Measurements from ENCODE around the gene BACE2. TPM values are rescaled to one million over a fixed set of nuclear protein-coding genes. Genes with fewer than 3 reads are reported as not detected.

The BACE2 gene
- total and polyA plus RNA-seq, 2 of the 4 experiments (the other 2 are of a cell fraction) = 17.0 to 35.5 TPM

DNA sequence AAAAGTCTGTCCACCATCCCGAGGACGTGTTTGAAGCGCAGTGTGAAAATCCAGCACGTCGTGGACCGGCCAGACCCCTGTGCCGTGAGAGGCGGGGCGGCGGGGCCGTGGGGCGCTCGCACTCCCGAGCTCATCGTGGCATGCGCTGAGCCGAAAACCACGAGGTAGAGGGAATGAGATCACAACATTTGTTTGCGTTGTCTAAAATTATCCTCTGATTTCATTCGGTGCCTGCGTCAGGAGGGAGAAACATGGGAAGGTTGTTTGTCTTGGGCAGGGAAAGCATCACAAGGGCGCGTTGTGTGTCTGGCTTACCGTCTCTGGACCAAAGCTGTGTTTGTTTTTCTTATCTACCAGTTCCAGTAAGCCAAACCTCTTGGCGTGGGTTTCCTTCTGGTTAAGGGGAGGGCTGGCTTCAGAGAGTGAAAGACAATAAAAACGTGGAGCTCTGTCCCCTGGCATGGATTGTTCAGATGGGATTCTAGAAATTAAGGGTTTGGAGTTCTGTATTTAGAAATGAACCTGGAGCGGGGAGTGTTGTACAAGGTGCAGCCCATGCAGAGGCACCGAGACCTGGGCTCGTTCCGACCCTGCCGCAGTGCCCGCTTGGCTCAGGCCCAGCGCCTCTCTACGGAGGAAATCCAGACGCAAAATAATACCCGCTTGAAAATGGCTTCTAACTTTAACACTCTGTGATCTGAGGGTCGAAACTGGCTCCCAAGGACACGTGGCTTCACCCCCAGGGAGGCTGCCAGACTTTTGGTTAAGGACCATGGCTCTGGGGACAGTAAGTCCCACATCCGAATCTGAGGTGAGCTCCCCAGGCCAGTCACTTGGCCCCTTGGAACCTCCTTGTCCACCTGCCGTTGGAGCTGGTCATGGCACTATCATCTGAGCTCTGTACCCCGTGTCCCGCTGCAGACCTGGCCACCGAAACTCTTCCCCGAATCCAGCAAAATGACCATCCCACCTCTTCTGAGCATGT, 79.9 kb downstream of the BACE2 start:
- Histone ChIP-seq H3K56ac (ENCODE audit: extremely low read depth, insufficient read depth, low read length) (no peak overlapping the region), H2AK9ac (replicated peaks; ENCODE audit: low read depth, low read length, poor library complexity) (peak overlapping the region; percentile 19), H3K79me1 (ENCODE audit: low read depth in 1 of 2, low read length in 2 of 2) (no peaks in the 10 kb centered on the region; a peak in 1 of 4 replicates), H4K5ac (ENCODE audit: low read depth, low read length) (no peak overlapping the region), H3K4me3 (ENCODE audit: insufficient read depth, low read depth, low read length) (no peak overlapping the region), H3K9me3 (ENCODE audit: control insufficient read depth, insufficient read depth, low read length) (no peaks in the 10 kb centered on the region), H3K27ac (ENCODE audit: insufficient read depth, low read length) (no peak overlapping the region), H3K4ac (ENCODE audit: low read depth, low read length) (no peak overlapping the region), H2AFZ (replicated peaks; ENCODE audit: low read length, poor library complexity) (peak overlapping the region; percentile 8), H2BK5ac (ENCODE audit: low read depth, low read length, poor library complexity, severe bottlenecking) (no peak overlapping the region), H3K27me3 (ENCODE audit: control insufficient read depth, insufficient read depth, low read length) (no peaks in the 10 kb centered on the region), H3K9ac (ENCODE audit: low read depth, low read length) (no peak overlapping the region), H3K14ac (replicated peaks; ENCODE audit: low read depth, low read length) (no peak overlapping the region), H2BK120ac (ENCODE audit: low read depth, low read length) (no peak overlapping the region), H3K23ac (ENCODE audit: low read depth, low read length) (no peak overlapping the region), H3K4me1 (ENCODE audit: control insufficient read depth, insufficient read depth, low read length) (peaks cover 15% of the 10 kb centered on the region), H3K36me3 (ENCODE audit: control insufficient read depth, insufficient read depth, low read length) (peaks cover 1% of the 10 kb centered on the region; the same call in 1 of the 2 replicates), H3K18ac (ENCODE audit: low read depth, low read length) (no peak overlapping the region), H2BK15ac (ENCODE audit: low read depth, low read length) (no peak overlapping the region), H4K91ac (ENCODE audit: insufficient read depth, low read depth, low read length) (no peak overlapping the region), H2AK5ac (ENCODE audit: low read depth, low read length) (no peak overlapping the region), H3K9me1 (ENCODE audit: insufficient read depth, low read length) (peaks cover 18% of the 10 kb centered on the region), H3K4me2 (ENCODE audit: low read depth, low read length) (no peak overlapping the region), H4K8ac (ENCODE audit: low read depth in 2 of 2, low read length in 2 of 2) (no peak overlapping the region), H2BK20ac (ENCODE audit: low read depth, low read length) (no peak overlapping the region), H4K20me1 (ENCODE audit: insufficient read depth, low read length) (no peaks in the 10 kb centered on the region)
- WGBS, 2 experiments (ENCODE audit: extremely low coverage in 2 of 2, insufficient read length in 1 of 2) = 96% methylated on average over 33 of the region's 44 CpGs; no CpG with 5 or more reads in 1 of the 2 experiments
- ChIA-PET POLR2A (ENCODE audit: unreplicated experiment) (no interaction called here), CTCF (interaction anchor here (1.4 kb wide), 1 partner anchor 26 kb away, joined by 3 read pairs; no protein-coding TSS in a partner anchor)
- intact Hi-C loops (cut with micrococcal nuclease) (no loop called here), in situ Hi-C loops (cut with MboI; ENCODE audit: low sequenced_read_pairs) (no loop called here), dilution Hi-C loops (cut with HindIII; ENCODE audit: low sequenced_read_pairs, unreplicated experiment) (no loop called here)
- BruUV-seq (replicated peaks) = no TSS peak
- DNase-seq = peak; percentile 76
- no peak for ATAC-seq (ENCODE audit: low read depth)
- TF ChIP-seq RAD21 (IDR thresholded peaks at IDR 0.05; ENCODE audit: low read length) = no peak
- TF ChIP-seq MAFK (IDR thresholded peaks at IDR 0.05; ENCODE audit: low read depth, low read length) = no peak
- TF ChIP-seq SMC3 (IDR thresholded peaks at IDR 0.05; ENCODE audit: low read depth, low read length) = no peak
- TF ChIP-seq MXI1 (IDR thresholded peaks at IDR 0.05; ENCODE audit: borderline replicate concordance, low read depth, low read length) = no peak
- TF ChIP-seq RFX5 (IDR thresholded peaks at IDR 0.05; ENCODE audit: low read depth, low read length) = no peak
- TF ChIP-seq, protein P1, sequence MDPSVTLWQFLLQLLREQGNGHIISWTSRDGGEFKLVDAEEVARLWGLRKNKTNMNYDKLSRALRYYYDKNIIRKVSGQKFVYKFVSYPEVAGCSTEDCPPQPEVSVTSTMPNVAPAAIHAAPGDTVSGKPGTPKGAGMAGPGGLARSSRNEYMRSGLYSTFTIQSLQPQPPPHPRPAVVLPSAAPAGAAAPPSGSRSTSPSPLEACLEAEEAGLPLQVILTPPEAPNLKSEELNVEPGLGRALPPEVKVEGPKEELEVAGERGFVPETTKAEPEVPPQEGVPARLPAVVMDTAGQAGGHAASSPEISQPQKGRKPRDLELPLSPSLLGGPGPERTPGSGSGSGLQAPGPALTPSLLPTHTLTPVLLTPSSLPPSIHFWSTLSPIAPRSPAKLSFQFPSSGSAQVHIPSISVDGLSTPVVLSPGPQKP (IDR thresholded peaks at IDR 0.05; ENCODE audit: borderline replicate concordance, low read depth, low read length) = no peak
- TF ChIP-seq BHLHE40 (IDR thresholded peaks at IDR 0.05; ENCODE audit: low read depth, low read length) = no peak
- TF ChIP-seq, protein P2, sequence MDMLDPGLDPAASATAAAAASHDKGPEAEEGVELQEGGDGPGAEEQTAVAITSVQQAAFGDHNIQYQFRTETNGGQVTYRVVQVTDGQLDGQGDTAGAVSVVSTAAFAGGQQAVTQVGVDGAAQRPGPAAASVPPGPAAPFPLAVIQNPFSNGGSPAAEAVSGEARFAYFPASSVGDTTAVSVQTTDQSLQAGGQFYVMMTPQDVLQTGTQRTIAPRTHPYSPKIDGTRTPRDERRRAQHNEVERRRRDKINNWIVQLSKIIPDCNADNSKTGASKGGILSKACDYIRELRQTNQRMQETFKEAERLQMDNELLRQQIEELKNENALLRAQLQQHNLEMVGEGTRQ (IDR thresholded peaks at IDR 0.05; ENCODE audit: low read depth, low read length) = no peak
- TF ChIP-seq, protein P3, sequence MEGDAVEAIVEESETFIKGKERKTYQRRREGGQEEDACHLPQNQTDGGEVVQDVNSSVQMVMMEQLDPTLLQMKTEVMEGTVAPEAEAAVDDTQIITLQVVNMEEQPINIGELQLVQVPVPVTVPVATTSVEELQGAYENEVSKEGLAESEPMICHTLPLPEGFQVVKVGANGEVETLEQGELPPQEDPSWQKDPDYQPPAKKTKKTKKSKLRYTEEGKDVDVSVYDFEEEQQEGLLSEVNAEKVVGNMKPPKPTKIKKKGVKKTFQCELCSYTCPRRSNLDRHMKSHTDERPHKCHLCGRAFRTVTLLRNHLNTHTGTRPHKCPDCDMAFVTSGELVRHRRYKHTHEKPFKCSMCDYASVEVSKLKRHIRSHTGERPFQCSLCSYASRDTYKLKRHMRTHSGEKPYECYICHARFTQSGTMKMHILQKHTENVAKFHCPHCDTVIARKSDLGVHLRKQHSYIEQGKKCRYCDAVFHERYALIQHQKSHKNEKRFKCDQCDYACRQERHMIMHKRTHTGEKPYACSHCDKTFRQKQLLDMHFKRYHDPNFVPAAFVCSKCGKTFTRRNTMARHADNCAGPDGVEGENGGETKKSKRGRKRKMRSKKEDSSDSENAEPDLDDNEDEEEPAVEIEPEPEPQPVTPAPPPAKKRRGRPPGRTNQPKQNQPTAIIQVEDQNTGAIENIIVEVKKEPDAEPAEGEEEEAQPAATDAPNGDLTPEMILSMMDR (conservative IDR thresholded peaks at IDR 0.05; ENCODE audit: low read depth, low read length) = no peak
- TF ChIP-seq NFE2L2 (IDR thresholded peaks at IDR 0.05; ENCODE audit: low read depth, low read length) = no peak
- no peak for TF ChIP-seq RCOR1 (IDR thresholded peaks at IDR 0.05; ENCODE audit: insufficient replicate concordance, low read length)
- TF ChIP-seq MAZ (IDR thresholded peaks at IDR 0.05; ENCODE audit: borderline replicate concordance, low read depth, low read length) = no peak
- TF ChIP-seq CHD1 (IDR thresholded peaks at IDR 0.05; ENCODE audit: low read depth, low read length) = no peak

All from IMR-90 (cell line).